CD14-positive monocyte (primary cell): ENCODE measurements around the gene WTAP. TPM values are rescaled to one million over a fixed set of nuclear protein-coding genes. Genes with fewer than 3 reads are reported as not detected.

Experiments
- DNase-seq, 3 donors: peaks; one replicate each; pipeline ENCODE4 v3.0.0-alpha.2; 2011 to 2022
- H2AFZ ChIP-seq: 2 replicates; pipeline ENCODE4 v1.6.0; 2012; ENCODE audit warnings: mild to moderate bottlenecking, low read depth, low read length, inconsistent platforms; ENCODE audit not compliant: insufficient read depth, poor library complexity, severe bottlenecking
- H3K27ac ChIP-seq, 2 donors: 1 replicate in 1 of 2; 2 replicates in 1 of 2; pipeline ENCODE4 v1.5.1; 2012 to 2013; ENCODE audit warnings: low read length in 2 of 2, control low read depth in 1 of 2, inconsistent platforms in 1 of 2, low read depth in 1 of 2, mild to moderate bottlenecking in 1 of 2
- H3K27me3 ChIP-seq, 2 donors: one replicate each; pipeline versions ENCODE4 v1.6.0 to v1.6.1; 2011 to 2013; ENCODE audit warnings: low read length in 2 of 2; ENCODE audit not compliant: control insufficient read depth in 2 of 2, insufficient read depth in 2 of 2
- H3K36me3 ChIP-seq, 2 donors: replicated peaks in 1 of 2; 1 replicate in 1 of 2; 2 replicates in 1 of 2; pipeline versions ENCODE4 v1.5.1 to v1.6.1; 2012 to 2013; ENCODE audit warnings: low read length in 2 of 2, control low read depth in 1 of 2, inconsistent platforms in 1 of 2, mild to moderate bottlenecking in 1 of 2; ENCODE audit not compliant: insufficient read depth in 2 of 2, control insufficient read depth in 1 of 2
- H3K4me1 ChIP-seq, 2 donors: 1 replicate in 1 of 2; 2 replicates in 1 of 2; pipeline versions ENCODE4 v1.5.1 to v1.6.1; 2012 to 2013; ENCODE audit warnings: low read length in 2 of 2, control low read depth in 1 of 2, inconsistent platforms in 1 of 2, mild to moderate bottlenecking in 1 of 2, moderate library complexity in 1 of 2; ENCODE audit not compliant: insufficient read depth in 2 of 2, control insufficient read depth in 1 of 2
- H3K4me2 ChIP-seq: replicated peaks from 2 replicates; pipeline ENCODE3; 2012; ENCODE audit warnings: low read length, moderate library complexity, mild to moderate bottlenecking; ENCODE audit not compliant: poor library complexity, severe bottlenecking; ENCODE audit errors: extremely low read depth
- H3K4me3 ChIP-seq, 3 experiments: fragments of 200-600 bp in 1 of 3; sonication (generic) in 1 of 3; replicated peaks in 1 of 3; 1 replicate in 2 of 3; 2 replicates in 1 of 3; pipeline ENCODE4 v1.5.1; 2011 to 2013; ENCODE audit warnings: low read length in 3 of 3, mild to moderate bottlenecking in 3 of 3, control low read depth in 2 of 3, low read depth in 2 of 3, inconsistent platforms in 1 of 3, moderate library complexity in 1 of 3
- H3K79me2 ChIP-seq: 2 replicates; pipeline ENCODE4 v1.6.0; 2012; ENCODE audit warnings: mild to moderate bottlenecking, control low read depth, inconsistent platforms, low read length, moderate library complexity; ENCODE audit not compliant: insufficient read depth
- H3K9ac ChIP-seq: 2 replicates; pipeline ENCODE4 v1.6.0; 2017; ENCODE audit warnings: low read length, mild to moderate bottlenecking; ENCODE audit not compliant: insufficient read depth, poor library complexity, severe bottlenecking
- H3K9me3 ChIP-seq, 2 donors: replicated peaks in 1 of 2; 1 replicate in 1 of 2; 2 replicates in 1 of 2; pipeline versions ENCODE4 v1.5.1 to v1.6.1; 2012 to 2013; ENCODE audit warnings: low read length in 2 of 2, control low read depth in 1 of 2; ENCODE audit not compliant: control insufficient read depth in 1 of 2, insufficient read depth in 1 of 2
- H4K20me1 ChIP-seq: 2 replicates; pipeline ENCODE4 v1.6.0; 2012; ENCODE audit warnings: mild to moderate bottlenecking, low read length, control low read depth, moderate library complexity; ENCODE audit not compliant: insufficient read depth
- H3K27ac Mint-ChIP-seq, 7 donors: one replicate each; pipeline ENCODE4 v1.8.0; 2020; ENCODE audit warnings: mild to moderate bottlenecking in 7 of 7, mixed read lengths in 7 of 7, moderate library complexity in 6 of 7, inconsistent platforms in 2 of 7
- H3K27me3 Mint-ChIP-seq, 3 donors: one replicate each; pipeline ENCODE4 v1.8.0; 2021 to 2022; ENCODE audit warnings: low read depth in 3 of 3, mild to moderate bottlenecking in 3 of 3, mixed read lengths in 3 of 3, moderate library complexity in 3 of 3, inconsistent platforms in 1 of 3
- H3K36me3 Mint-ChIP-seq, 2 donors: one replicate each; pipeline ENCODE4 v1.8.0; 2020; ENCODE audit warnings: mixed read lengths in 2 of 2, inconsistent platforms in 1 of 2, mild to moderate bottlenecking in 1 of 2
- H3K4me1 Mint-ChIP-seq: one replicate; pipeline ENCODE4 v1.8.0; 2020; ENCODE audit warnings: mild to moderate bottlenecking, mixed read lengths
- H3K4me3 Mint-ChIP-seq, 2 donors: one replicate each; pipeline ENCODE4 v1.8.0; 2020; ENCODE audit warnings: mild to moderate bottlenecking in 2 of 2, mixed read lengths in 2 of 2, moderate library complexity in 1 of 2
- H3K9me3 Mint-ChIP-seq, 7 donors: one replicate each; pipeline ENCODE4 v1.8.0; 2020 to 2022; ENCODE audit warnings: mixed read lengths in 7 of 7, mild to moderate bottlenecking in 6 of 7, moderate library complexity in 6 of 7, inconsistent platforms in 2 of 7
- WGBS: methylation state at CpG from one replicate; pipeline ENCODE4 v1.1.5; 2013; ENCODE audit warnings: missing lambda C conversion rate; ENCODE audit not compliant: insufficient coverage; 5-methylcytosine and 5-hydroxymethylcytosine counted together
- intact Hi-C, 2 donors: fragments of 100-400 bp; cut with micrococcal nuclease; formaldehyde crosslinking; loops; one replicate each; pipeline versions ENCODE4 v1.15.0 to v1.15.1; 2023
- polyA plus RNA-seq, 3 donors: library from polyadenylated mRNA; depleted of rRNA in 1 of 3; unstranded in 2 of 3; stranded (reverse) in 1 of 3; fragments of 300-500 nt in 2 of 3; fragments of >200 nt in 1 of 3; fragmentation: Illumina TruSeq in 2 of 3; gene quantifications; 1 replicate in 2 of 3; 2 replicates in 1 of 3; pipeline ENCODE4 v1.2.3, GENCODE V29; 2012 to 2021
- TF ChIP-seq, protein P1 (sequence below): fragments of 200-600 bp; IDR thresholded peaks from one replicate; pipeline ENCODE4 v1.8.0; 2022; ENCODE audit warnings: antibody characterized with exemption, mild to moderate bottlenecking

The WTAP gene
- polyA plus RNA-seq, 3 donors, result 50.8 to 95.9 (median 94.7) TPM

DNA sequence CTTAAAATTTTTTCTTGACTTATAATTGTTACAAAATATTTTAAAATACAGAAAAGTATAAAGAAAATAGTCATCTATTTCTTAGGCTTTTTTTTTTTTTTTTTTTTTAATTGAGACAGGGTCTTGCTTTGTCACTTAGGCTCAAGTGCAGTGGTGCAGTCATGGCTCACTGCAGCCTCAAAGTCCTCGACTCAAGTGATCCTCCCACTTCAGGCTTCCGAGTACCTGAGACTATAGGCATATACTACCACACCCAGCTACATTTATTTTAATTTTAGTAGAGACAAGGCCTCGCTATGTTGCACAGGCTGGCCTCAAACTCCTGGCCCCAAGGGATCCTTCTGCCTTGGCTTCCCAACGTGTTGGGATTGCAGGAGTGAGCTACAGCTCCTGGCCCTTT lies 29.2 kb downstream of the WTAP start:
- Mint-ChIP-seq H3K9me3 (no peaks in the 10 kb centered on the region), H3K27me3 (no peaks in the 10 kb centered on the region), H3K4me3 (no peak overlapping the region), H3K36me3 (peaks cover 60 to 68% of the 10 kb centered on the region in 2 donors), H3K27ac (peak overlapping the region in 4 of 7 donors; percentile 42 to 85 (median 54)), H3K4me1 (peaks cover 19% of the 10 kb centered on the region)
- no peak overlapping the region for H3K4me2 ChIP-seq
- TF ChIP-seq, protein P1, sequence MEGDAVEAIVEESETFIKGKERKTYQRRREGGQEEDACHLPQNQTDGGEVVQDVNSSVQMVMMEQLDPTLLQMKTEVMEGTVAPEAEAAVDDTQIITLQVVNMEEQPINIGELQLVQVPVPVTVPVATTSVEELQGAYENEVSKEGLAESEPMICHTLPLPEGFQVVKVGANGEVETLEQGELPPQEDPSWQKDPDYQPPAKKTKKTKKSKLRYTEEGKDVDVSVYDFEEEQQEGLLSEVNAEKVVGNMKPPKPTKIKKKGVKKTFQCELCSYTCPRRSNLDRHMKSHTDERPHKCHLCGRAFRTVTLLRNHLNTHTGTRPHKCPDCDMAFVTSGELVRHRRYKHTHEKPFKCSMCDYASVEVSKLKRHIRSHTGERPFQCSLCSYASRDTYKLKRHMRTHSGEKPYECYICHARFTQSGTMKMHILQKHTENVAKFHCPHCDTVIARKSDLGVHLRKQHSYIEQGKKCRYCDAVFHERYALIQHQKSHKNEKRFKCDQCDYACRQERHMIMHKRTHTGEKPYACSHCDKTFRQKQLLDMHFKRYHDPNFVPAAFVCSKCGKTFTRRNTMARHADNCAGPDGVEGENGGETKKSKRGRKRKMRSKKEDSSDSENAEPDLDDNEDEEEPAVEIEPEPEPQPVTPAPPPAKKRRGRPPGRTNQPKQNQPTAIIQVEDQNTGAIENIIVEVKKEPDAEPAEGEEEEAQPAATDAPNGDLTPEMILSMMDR, result no peak
- no peaks in the 10 kb centered on the region for H3K9me3 ChIP-seq
- H3K27me3 ChIP-seq, result no peaks in the 10 kb centered on the region
- no peak overlapping the region for H3K4me3 ChIP-seq
- 90% methylated on average over 2 of the region's 4 CpGs for WGBS
- H3K9ac ChIP-seq, result no peak overlapping the region
- H3K79me2 ChIP-seq, result peaks cover 35% of the 10 kb centered on the region
- intact Hi-C loops, result no loop called here
- H4K20me1 ChIP-seq, result peaks cover 54% of the 10 kb centered on the region
- DNase-seq, result no peak
- H3K4me1 ChIP-seq, result peaks cover 13 to 18% of the 10 kb centered on the region in 2 donors
- peaks cover 68 to 74% of the 10 kb centered on the region in 2 donors for H3K36me3 ChIP-seq
- H2AFZ ChIP-seq, result no peak overlapping the region
- H3K27ac ChIP-seq, result no peak overlapping the region

DNA sequence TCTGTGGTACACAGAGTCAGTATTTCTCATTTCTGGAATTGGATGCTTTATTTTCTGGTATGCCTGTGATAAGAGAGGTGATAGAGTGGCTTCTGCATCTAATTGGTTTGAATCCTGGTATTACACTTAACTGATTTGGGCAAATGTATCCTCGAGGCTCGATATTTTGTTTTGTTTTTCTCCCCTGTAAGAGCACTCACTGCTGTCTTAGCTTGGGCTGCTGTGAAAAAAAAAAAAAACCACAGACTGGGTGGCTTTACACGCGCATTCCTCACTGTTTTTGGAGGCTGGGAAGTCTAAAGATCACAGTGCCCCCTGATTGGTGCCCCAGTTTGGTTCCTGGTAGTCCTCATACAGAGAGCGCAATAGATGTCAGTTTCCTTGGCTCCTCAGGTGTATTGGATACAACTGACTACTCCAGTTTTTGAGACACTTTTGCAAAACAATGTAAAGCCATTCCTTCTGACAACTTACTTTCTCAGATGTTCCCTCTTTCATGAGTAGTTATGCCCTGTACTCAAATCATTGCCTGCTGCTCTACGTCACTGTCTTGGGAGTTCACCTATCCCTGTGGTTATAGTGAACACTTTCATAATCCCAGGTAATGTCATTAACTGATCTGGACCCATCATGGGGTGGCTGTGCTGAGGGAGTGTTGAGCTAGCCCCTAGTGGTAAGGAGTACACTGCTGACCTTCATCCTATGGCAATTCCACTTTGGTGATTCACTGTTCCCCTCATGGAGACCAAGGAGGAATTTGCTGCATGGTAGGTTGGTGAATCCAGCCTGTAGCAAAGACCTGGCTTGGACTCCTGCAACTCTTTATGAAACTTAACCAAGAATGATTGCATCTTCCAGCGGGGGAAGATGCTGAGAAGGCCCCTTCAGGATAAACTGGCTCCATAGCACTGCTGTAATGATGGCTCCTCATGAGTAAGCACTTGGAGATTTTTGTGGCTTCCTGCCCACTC lies 31.0 kb downstream of the WTAP start:
- peaks cover 47 to 55% of the 10 kb centered on the region in 2 donors for H3K36me3 Mint-ChIP-seq
- H3K27ac Mint-ChIP-seq, result peak overlapping the region in 4 of 7 donors; percentile 7 to 65 (median 50)
- H3K4me1 ChIP-seq, result peaks cover 20 to 29% of the 10 kb centered on the region in 2 donors
- H4K20me1 ChIP-seq, result peaks cover 37% of the 10 kb centered on the region
- TF ChIP-seq, protein P1, result no peak
- H3K9ac ChIP-seq, result no peak overlapping the region
- H3K27me3 Mint-ChIP-seq, result no peaks in the 10 kb centered on the region
- no peak overlapping the region for H3K4me3 ChIP-seq
- no peaks in the 10 kb centered on the region for H3K9me3 ChIP-seq
- H3K36me3 ChIP-seq, result peaks cover 50 to 56% of the 10 kb centered on the region in 2 donors
- no peak overlapping the region for H3K4me2 ChIP-seq
- intact Hi-C loops, result no loop called here
- H3K27ac ChIP-seq, result peak overlapping the region in 1 of 2 donors; percentile 39
- H3K9me3 Mint-ChIP-seq, result no peaks in the 10 kb centered on the region
- H3K4me1 Mint-ChIP-seq, result peaks cover 26% of the 10 kb centered on the region
- no peaks in the 10 kb centered on the region for H3K27me3 ChIP-seq
- 94% methylated on average over 3 of the region's 7 CpGs for WGBS
- H3K4me3 Mint-ChIP-seq, result no peak overlapping the region
- H2AFZ ChIP-seq, result no peak overlapping the region
- peak in 1 of 3 donors; percentile 42 for DNase-seq
- peaks cover 24% of the 10 kb centered on the region for H3K79me2 ChIP-seq
